Smooth muscle cell of the brain vasculature (primary cell): ENCODE results near the gene ISCA1.

Source experiments
- DNase-seq: peaks from one replicate; pipeline ENCODE4 v3.0.0-alpha.2; 2012; ENCODE audit warnings: low read depth, low spot score

Gene ISCA1

GRCh38 chr9:86285261-86285660, 2.9 kb upstream of the ISCA1 start:
- no peak for DNase-seq

- DNase-seq = peak; percentile 31
These were observed 719 bp upstream of the ISCA1 start for GRCh38 chr9:86282979-86283535.

- DNase-seq = no peak
These were observed 703 bp downstream of the ISCA1 start for GRCh38 chr9:86281593-86282076.

GRCh38 chr9:86280580-86280979, 1.8 kb downstream of the ISCA1 start:
- DNase-seq = no peak

- DNase-seq = no peak
These were observed 2.5 kb downstream of the ISCA1 start for GRCh38 chr9:86279839-86280238.

GRCh38 chr9:86277072-86277471, 5.3 kb downstream of the ISCA1 start:
- DNase-seq = no peak

- no peak for DNase-seq
These were observed 6.4 kb downstream of the ISCA1 start for GRCh38 chr9:86275962-86276361.

- no peak for DNase-seq
These were observed 7.3 kb downstream of the ISCA1 start for GRCh38 chr9:86274821-86275643.

- no peak for DNase-seq
These were observed 10.1 kb downstream of the ISCA1 start for GRCh38 chr9:86272221-86272620.

- no peak for DNase-seq
These were observed 18.5 kb downstream of the ISCA1 start for GRCh38 chr9:86263876-86264275.

- DNase-seq = no peak
These were observed 19.8 kb downstream of the ISCA1 start for GRCh38 chr9:86262492-86262891.

GRCh38 chr9:86259557-86259956, 22.8 kb downstream of the ISCA1 start, which contains the start of gene C9orf153:
TSS of gene C9orf153 (minus strand) at chr9:86259657. CDS start at chr9:86229603, 30,054 bp downstream.
- no peak for DNase-seq

- no peak for DNase-seq
These were observed 24.9 kb downstream of the ISCA1 start for GRCh38 chr9:86257391-86257790.

GRCh38 chr9:86256653-86257052, 25.7 kb downstream of the ISCA1 start:
- DNase-seq = no peak

GRCh38 chr9:86253577-86253976, 28.8 kb downstream of the ISCA1 start:
- DNase-seq = no peak

- DNase-seq = no peak
These were observed 29.5 kb downstream of the ISCA1 start for GRCh38 chr9:86252870-86253269.

- no peak for DNase-seq
These were observed 32.2 kb downstream of the ISCA1 start for GRCh38 chr9:86250123-86250522.

- no peak for DNase-seq
These were observed 33.6 kb downstream of the ISCA1 start for GRCh38 chr9:86248746-86249145.

GRCh38 chr9:86246752-86247161, 35.6 kb downstream of the ISCA1 start:
- DNase-seq = peak; percentile 21

- no peak for DNase-seq
These were observed 40.3 kb downstream of the ISCA1 start for GRCh38 chr9:86242071-86242470.

GRCh38 chr9:86241216-86241615, 41.1 kb downstream of the ISCA1 start:
- DNase-seq = no peak

- DNase-seq = no peak
These were observed 43.2 kb downstream of the ISCA1 start for GRCh38 chr9:86238861-86239770.
